Calu3 (cell line): ENCODE data around the gene ANGPTL1. TPM values are rescaled to one million over a fixed set of nuclear protein-coding genes. Genes with fewer than 3 reads are reported as not detected.

Experiments
- BruUV-seq: library from RNA; stranded (reverse); fragments of 400-500 nt; replicated peaks from 2 replicates; lab custom pipeline; 2021; lab: Mats Ljungman, UMichigan
- CTCF ChIA-PET: fragments of 300-600 bp; sonication (Branson Sonifier 250); formaldehyde crosslinking; loops from one replicate; lab custom pipeline; 2022; ENCODE audit warnings: antibody characterized with exemption; lab: Charles Lee
- DNase-seq: peaks from one replicate; pipeline ENCODE4 v3.0.0; 2022
- H3K27ac Mint-ChIP-seq: one replicate; pipeline ENCODE4 v1.8.0; 2022; ENCODE audit warnings: mixed read lengths; ENCODE audit not compliant: unreplicated experiment
- H3K27me3 Mint-ChIP-seq: one replicate; pipeline ENCODE4 v1.8.0; 2022; ENCODE audit warnings: mixed read lengths; ENCODE audit not compliant: unreplicated experiment
- H3K36me3 Mint-ChIP-seq: one replicate; pipeline ENCODE4 v1.8.0; 2022; ENCODE audit warnings: mild to moderate bottlenecking, moderate library complexity, mixed read lengths; ENCODE audit not compliant: insufficient read depth, unreplicated experiment
- H3K4me1 Mint-ChIP-seq: one replicate; pipeline ENCODE4 v1.8.0; 2022; ENCODE audit warnings: mild to moderate bottlenecking, low read depth, mixed read lengths; ENCODE audit not compliant: unreplicated experiment
- H3K4me3 Mint-ChIP-seq: one replicate; pipeline ENCODE4 v1.8.0; 2022; ENCODE audit warnings: mild to moderate bottlenecking, low read depth, moderate library complexity, mixed read lengths; ENCODE audit not compliant: unreplicated experiment
- H3K9me3 Mint-ChIP-seq: one replicate; pipeline ENCODE4 v1.8.0; 2022; ENCODE audit warnings: low read depth, mixed read lengths; ENCODE audit not compliant: unreplicated experiment
- intact Hi-C: fragments of 100-400 bp; cut with micrococcal nuclease; formaldehyde crosslinking; loops from one replicate; pipeline ENCODE4 v1.10.0; 2022; ENCODE audit not compliant: unreplicated experiment
- total RNA-seq: library from RNA; stranded (reverse); gene quantifications from 2 replicates; pipeline ENCODE4 v1.2.3, GENCODE V29; 2022
- TF ChIP-seq, protein P1 (sequence below): fragments of 200-600 bp; IDR thresholded peaks from one replicate; pipeline ENCODE4 v1.8.0; 2022; ENCODE audit warnings: antibody characterized with exemption; ENCODE audit not compliant: unreplicated experiment

Gene ANGPTL1
- total RNA-seq, 1 experiment from 2014 or later = 0.35 TPM

GRCh38 chr1:178847396-178847849 is 23.5 kb downstream of the ANGPTL1 start:
- no peak overlapping the region for H3K27ac Mint-ChIP-seq
- no peak for DNase-seq
- no peaks in the 10 kb centered on the region for H3K36me3 Mint-ChIP-seq
- CTCF ChIA-PET = interaction anchor here (1.0 kb wide), 1 partner anchor 13 kb away, joined by 3 read pairs; no protein-coding TSS in a partner anchor
- intact Hi-C loops = no loop called here
- TF ChIP-seq, protein P1, sequence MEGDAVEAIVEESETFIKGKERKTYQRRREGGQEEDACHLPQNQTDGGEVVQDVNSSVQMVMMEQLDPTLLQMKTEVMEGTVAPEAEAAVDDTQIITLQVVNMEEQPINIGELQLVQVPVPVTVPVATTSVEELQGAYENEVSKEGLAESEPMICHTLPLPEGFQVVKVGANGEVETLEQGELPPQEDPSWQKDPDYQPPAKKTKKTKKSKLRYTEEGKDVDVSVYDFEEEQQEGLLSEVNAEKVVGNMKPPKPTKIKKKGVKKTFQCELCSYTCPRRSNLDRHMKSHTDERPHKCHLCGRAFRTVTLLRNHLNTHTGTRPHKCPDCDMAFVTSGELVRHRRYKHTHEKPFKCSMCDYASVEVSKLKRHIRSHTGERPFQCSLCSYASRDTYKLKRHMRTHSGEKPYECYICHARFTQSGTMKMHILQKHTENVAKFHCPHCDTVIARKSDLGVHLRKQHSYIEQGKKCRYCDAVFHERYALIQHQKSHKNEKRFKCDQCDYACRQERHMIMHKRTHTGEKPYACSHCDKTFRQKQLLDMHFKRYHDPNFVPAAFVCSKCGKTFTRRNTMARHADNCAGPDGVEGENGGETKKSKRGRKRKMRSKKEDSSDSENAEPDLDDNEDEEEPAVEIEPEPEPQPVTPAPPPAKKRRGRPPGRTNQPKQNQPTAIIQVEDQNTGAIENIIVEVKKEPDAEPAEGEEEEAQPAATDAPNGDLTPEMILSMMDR = no peak
- H3K27me3 Mint-ChIP-seq = no peaks in the 10 kb centered on the region
- no peak overlapping the region for H3K4me3 Mint-ChIP-seq
- no TSS peak for BruUV-seq
- no peaks in the 10 kb centered on the region for H3K9me3 Mint-ChIP-seq
- H3K4me1 Mint-ChIP-seq = peaks cover 8% of the 10 kb centered on the region

DNA sequence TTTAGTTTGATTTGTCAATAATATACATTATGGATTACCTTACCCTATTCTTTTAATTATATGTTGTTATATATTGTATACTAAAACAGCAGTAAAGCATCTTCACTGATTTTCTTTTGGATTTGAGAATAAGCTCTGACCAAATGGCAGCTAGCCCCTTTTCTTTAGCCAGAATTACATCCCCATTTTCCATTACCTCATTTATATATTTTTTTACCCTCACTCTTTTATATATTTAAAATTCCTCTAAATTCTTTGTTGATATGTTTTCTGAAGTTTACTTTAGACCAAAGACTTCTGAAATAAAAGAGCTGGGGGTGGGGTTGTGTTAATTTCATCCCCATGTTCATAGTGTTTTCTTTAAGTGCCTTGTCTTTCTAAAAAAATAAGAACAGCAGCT is 24.6 kb downstream of the ANGPTL1 start:
- CTCF ChIA-PET = interaction anchor here (0.6 to 0.7 kb wide), 2 partner anchors 34 to 238 kb away, joined by 4 to 5 read pairs; no protein-coding TSS in a partner anchor
- Mint-ChIP-seq H3K9me3 (no peaks in the 10 kb centered on the region), H3K4me1 (peaks cover 8% of the 10 kb centered on the region), H3K4me3 (no peak overlapping the region), H3K36me3 (no peaks in the 10 kb centered on the region), H3K27me3 (no peaks in the 10 kb centered on the region), H3K27ac (no peak overlapping the region)
- intact Hi-C loops = no loop called here
- BruUV-seq = no TSS peak
- no peak for DNase-seq
- TF ChIP-seq, protein P1 = no peak

DNA sequence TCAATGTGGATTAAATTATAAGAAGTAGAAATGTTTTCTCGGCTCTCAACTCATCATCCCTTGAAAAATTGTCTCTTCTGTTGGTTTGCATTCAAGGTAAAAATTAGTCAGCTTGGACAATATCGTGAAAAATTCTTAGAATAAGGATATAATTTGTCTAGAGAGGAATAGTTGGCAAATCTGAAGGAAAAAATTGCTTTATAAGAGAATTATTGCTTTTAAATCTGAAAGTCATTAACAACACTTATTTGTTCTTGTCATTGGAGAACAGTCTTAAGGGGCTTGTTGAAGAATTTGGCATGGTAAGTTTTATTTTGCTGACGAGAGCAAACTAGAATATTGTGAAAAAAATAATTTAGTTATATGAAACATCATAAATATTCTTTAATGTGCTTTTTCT is 26.4 kb downstream of the ANGPTL1 start:
- CTCF ChIA-PET = interaction anchor here (0.6 kb wide), 2 partner anchors 12 to 22 kb away, joined by 3 to 7 read pairs; no protein-coding TSS in a partner anchor
- no peak overlapping the region for H3K27ac Mint-ChIP-seq
- H3K27me3 Mint-ChIP-seq = no peaks in the 10 kb centered on the region
- peaks cover 3% of the 10 kb centered on the region for H3K9me3 Mint-ChIP-seq
- peaks cover 8% of the 10 kb centered on the region for H3K4me1 Mint-ChIP-seq
- H3K36me3 Mint-ChIP-seq = no peaks in the 10 kb centered on the region
- BruUV-seq = no TSS peak
- no peak overlapping the region for H3K4me3 Mint-ChIP-seq
- intact Hi-C loops = no loop called here
- TF ChIP-seq, protein P1 = no peak
- DNase-seq = no peak

DNA sequence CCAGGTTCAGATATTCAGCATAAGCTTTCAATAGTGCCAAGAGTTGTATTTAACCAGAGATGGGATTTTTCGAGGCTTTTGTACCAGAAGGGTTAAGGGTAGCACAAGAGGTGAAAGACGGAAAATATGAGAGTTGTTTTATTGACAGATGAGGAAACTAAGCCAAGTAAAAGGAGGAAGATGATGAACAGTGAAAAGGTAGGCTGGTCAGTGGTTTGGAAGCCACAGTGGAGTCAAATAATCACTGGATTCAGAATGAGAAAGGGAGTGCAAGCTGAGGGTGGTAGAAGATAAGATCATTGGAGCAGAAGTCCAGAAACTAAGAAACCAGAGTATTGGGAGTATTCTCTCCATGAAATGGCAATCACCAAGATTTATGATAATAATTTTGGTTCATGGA is 45.7 kb downstream of the ANGPTL1 start:
- Mint-ChIP-seq H3K9me3 (peaks cover 4% of the 10 kb centered on the region), H3K27me3 (no peaks in the 10 kb centered on the region), H3K4me1 (peaks cover 2% of the 10 kb centered on the region), H3K27ac (no peak overlapping the region), H3K4me3 (no peak overlapping the region), H3K36me3 (peaks cover 6% of the 10 kb centered on the region)
- intact Hi-C loops = no loop called here
- TF ChIP-seq, protein P1 = no peak
- BruUV-seq = no TSS peak
- CTCF ChIA-PET = no interaction called here
- DNase-seq = no peak
